Renal cortical epithelial cell (primary cell): ENCODE measurements around the gene ENGASE. TPM values are rescaled to one million over a fixed set of nuclear protein-coding genes. Genes with fewer than 3 reads are reported as not detected.
A peak's percentile ranks its signal among the peaks of the same experiment; 100 is the strongest.

ENCODE experiments used
- DNase-seq: peaks from one replicate; pipeline ENCODE4 v3.0.0-alpha.2; 2011; ENCODE audit warnings: low read depth
- total RNA-seq: library from RNA; depleted of rRNA; stranded (reverse); fragments of >200 nt; gene quantifications from 2 replicates; pipeline ENCODE4 v1.2.3, GENCODE V29; 2014

Gene ENGASE
- total RNA-seq, 1 donor from 2014 or later, result 18.1 TPM

GRCh38 chr17:79039886-79040285, 34.7 kb upstream of the ENGASE start:
- no peak for DNase-seq

GRCh38 chr17:79041041-79041570, 33.5 kb upstream of the ENGASE start:
- no peak for DNase-seq

DNA sequence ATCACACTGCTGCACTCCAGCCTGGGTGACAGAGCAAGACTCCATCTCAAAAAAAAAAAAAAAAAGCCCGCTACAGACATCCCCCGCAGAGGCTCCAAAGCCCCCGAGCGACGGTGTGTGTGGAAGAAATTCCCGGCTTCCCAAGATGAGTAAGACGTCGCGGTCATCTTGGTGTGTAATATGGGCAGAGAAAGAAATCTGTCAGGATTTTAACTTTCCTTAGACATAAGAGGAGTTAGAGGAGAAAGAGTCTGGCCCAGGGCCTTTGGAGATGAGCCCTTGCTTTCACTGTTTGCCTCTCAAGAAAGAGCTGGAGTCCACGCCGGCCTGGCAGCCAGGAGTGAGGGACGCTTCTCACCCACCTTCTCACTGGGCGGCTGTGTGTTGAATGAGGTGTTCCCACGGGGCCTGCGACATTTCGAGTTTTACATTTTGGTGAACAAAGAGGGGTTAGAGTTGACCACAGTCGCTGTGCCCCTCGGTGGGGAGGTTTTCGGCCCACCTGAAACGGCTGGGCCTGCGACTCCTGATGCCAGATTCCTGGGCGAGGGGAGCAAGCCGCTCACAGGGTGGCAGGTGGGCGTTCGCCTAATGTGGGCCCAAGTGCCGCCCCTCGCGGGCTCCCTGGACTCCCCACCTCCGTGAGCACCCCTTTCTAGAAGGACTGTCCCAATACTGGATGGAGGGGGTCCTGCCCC, 32.8 kb upstream of the ENGASE start:
- no peak for DNase-seq

GRCh38 chr17:79042421-79043190, 32.0 kb upstream of the ENGASE start:
- DNase-seq, result peak; percentile 44

GRCh38 chr17:79043191-79043930, 31.3 kb upstream of the ENGASE start:
- no peak for DNase-seq

- DNase-seq, result no peak
These were observed 30.7 kb upstream of the ENGASE start for GRCh38 chr17:79043931-79044320.

GRCh38 chr17:79044462-79044861, 30.2 kb upstream of the ENGASE start:
- DNase-seq, result no peak

- DNase-seq, result no peak
These were observed 29.5 kb upstream of the ENGASE start for GRCh38 chr17:79045001-79045729.

GRCh38 chr17:79045842-79046196, 28.8 kb upstream of the ENGASE start:
- DNase-seq, result peak; percentile 37

- DNase-seq, result no peak
These were observed 28.3 kb upstream of the ENGASE start for GRCh38 chr17:79046197-79046915.

- no peak for DNase-seq
These were observed 27.7 kb upstream of the ENGASE start for GRCh38 chr17:79046916-79047280.

DNA sequence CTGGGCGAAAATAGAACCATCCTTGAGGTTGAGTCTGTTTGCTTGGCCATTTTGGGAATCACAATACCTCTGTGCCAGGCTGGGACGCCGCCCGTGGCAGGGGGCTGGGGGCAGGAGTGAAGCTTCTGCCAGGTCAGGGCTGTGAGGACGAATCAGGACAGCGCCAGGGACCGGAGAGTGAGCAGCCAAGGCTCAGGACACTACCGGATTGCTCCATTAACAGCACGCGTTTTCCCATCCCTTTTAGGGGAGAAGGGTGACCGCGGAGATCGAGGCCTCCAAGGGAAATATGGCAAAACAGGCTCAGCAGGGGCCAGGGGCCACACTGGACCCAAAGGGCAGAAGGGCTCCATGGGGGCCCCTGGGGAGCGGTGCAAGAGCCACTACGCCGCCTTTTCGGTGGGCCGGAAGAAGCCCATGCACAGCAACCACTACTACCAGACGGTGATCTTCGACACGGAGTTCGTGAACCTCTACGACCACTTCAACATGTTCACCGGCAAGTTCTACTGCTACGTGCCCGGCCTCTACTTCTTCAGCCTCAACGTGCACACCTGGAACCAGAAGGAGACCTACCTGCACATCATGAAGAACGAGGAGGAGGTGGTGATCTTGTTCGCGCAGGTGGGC, 27.2 kb upstream of the ENGASE start:
- no peak for DNase-seq

- DNase-seq, result no peak
These were observed 26.4 kb upstream of the ENGASE start for GRCh38 chr17:79047923-79048825.

- DNase-seq, result no peak
These were observed 25.5 kb upstream of the ENGASE start for GRCh38 chr17:79048826-79049755.

- DNase-seq, result no peak
These were observed 24.8 kb upstream of the ENGASE start for GRCh38 chr17:79049821-79050220.

GRCh38 chr17:79050551-79050950, 24.1 kb upstream of the ENGASE start:
- DNase-seq, result no peak

DNA sequence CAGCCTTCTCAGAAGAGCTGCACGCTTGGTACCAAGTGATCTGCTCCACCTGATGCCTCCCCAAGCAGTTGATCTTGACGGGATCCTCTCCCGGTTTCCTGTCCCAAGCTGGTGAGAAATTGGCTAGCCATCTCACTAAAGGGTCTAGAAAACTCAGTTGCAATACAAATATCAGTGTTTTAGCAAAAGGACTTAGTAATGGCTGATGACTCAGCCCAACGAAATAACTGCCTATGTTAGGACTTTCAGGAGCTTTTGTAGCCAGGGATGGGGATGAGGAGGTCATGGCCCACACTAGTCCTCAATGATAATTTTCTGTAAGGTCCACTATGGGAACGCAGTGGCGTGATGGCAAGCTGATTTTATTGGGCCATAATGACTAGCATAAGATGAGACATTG, 23.3 kb upstream of the ENGASE start:
- no peak for DNase-seq

GRCh38 chr17:79052131-79052530, 22.5 kb upstream of the ENGASE start:
- no peak for DNase-seq
